HG03139 (cell line): ENCODE results near the gene MYF5.

Experiments used
- ATAC-seq: cut with Tn5 transposase; IDR thresholded peaks from one replicate; pipeline ENCODE4 v1.9.1; 2021; ENCODE audit not compliant: unreplicated experiment

Gene MYF5

DNA sequence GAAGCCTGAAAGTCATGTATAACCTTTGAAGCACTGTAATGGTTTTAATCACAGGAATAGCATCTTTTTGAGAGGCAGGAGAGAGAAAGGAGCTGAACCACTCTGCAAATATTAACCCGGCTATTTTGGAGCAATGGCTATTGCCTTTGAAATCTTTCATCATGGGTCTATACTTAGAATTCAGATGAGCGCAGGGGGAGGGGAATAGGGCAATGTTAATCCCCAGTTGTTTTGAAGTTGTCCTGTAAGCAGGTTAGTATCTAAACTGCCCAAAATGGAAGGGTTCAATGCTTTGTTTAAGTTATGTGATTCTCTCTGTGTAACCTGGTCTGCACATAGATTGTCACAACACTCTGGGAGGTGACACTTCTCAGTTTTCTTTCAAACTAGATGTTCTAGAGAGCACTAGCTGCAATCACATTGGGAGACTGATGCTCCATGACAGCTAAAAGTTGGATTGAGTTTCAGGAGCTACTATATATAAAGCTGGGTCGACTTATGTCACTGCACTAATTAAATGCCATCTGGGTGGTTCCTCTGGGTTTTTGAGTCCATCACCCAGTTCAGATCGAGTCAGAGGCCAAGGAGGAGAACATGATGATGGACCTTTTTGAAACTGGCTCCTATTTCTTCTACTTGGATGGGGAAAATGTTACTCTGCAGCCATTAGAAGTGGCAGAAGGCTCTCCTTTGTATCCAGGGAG is 9.4 kb upstream of the MYF5 start, which contains the start of gene MYF6:
Gene MYF6, plus strand, starts transcription at position 509 of the 704 bp plus-strand sequence. Its CDS starts 86 bp downstream, at position 595.
- ATAC-seq, result no peak

GRCh38 chr12:80707830-80708258 is 8.9 kb upstream of the MYF5 start:
- ATAC-seq, result no peak

DNA sequence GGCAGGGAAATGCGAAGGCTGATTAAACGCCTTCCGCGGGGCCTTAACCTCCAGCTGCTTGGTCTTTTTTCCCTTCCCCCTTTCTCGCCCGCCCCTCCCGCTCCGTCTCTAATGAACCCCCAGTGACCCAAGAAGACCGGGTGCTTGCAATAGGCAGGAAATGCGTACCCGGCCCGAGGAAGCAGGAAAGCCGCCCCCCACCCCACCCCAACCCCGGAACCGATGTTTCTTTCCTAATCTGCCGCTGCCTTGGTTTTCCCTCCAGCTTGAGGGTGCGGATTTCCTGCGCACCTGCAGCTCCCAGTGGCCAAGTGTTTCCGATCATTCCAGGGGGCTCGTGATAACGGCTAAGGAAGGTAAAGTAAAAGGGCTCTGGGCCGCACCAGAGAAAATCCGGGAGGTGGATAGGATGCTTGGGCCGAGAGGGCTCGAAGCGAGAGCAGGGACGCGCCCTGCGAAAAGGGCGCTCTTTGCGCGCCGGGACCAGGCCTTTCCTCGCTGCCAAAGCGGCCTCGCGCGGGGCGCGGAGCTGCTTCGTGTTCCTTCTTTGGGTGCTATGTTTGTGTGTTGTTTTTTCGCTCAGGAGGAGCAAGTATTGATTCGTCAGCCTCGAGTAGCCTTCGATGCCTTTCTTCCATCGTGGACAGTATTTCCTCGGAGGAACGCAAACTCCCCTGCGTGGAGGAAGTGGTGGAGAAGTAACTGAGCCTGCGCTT is 8.3 kb upstream of the MYF5 start:
- ATAC-seq, result no peak

GRCh38 chr12:80708975-80709328 is 7.8 kb upstream of the MYF5 start:
- ATAC-seq, result no peak

GRCh38 chr12:80709811-80710726 is 6.6 kb upstream of the MYF5 start:
- peak; percentile 60 for ATAC-seq

GRCh38 chr12:80710727-80711449 is 5.8 kb upstream of the MYF5 start:
- ATAC-seq, result peak; percentile 8

GRCh38 chr12:80711866-80712265 is 4.8 kb upstream of the MYF5 start:
- ATAC-seq, result no peak

- no peak for ATAC-seq
Measured at GRCh38 chr12:80712866-80713265, 3.8 kb upstream of the MYF5 start.

DNA sequence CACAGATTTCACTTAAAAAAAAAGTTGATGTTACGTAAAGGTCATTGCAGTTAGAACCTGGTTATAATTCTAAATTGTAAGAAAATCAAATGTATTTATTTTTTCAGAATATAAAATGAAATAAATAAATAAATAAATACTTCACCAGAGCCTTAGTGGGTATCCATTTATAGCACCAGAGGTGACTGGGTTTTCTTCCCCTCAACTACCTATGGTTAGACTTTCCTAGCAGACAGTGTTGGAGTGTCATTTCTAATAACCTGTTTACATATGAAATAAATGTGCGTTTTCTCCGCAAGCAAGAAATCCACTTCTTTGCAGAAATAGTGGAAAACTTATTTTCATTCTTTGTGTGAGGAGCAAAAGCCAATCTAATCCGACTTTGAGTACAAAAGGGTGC is 3.3 kb upstream of the MYF5 start:
- no peak for ATAC-seq

- no peak for ATAC-seq
Measured at GRCh38 chr12:80714055-80714454, 2.7 kb upstream of the MYF5 start.

GRCh38 chr12:80714846-80715245 is 1.9 kb upstream of the MYF5 start:
- no peak for ATAC-seq

DNA sequence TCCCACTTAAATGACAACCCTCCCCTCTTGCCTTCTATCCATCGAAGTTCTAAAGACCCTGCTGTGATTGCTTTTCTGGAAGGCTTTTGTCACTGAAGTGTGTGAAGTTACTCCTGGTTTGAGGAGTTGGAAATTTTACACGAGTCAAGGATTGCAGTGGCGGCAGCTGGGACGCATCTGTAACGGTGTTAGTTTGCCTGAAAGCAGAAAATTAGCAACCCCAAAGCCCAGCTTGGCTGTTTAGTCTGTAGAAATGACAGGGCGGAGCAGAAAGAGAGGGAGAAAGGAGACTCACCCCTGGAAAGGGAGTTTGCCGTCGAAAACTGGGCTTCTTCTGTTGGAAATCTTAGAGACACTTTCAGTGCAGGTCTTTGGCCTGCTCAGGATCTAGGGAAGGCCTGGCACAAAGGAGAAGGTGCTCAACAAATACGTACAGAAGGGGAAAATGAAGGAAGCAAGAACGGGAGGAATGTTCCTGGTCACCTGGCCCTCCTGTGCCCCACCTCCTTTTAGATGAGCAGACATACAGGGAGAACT is 931 bp upstream of the MYF5 start:
- ATAC-seq, result no peak

DNA sequence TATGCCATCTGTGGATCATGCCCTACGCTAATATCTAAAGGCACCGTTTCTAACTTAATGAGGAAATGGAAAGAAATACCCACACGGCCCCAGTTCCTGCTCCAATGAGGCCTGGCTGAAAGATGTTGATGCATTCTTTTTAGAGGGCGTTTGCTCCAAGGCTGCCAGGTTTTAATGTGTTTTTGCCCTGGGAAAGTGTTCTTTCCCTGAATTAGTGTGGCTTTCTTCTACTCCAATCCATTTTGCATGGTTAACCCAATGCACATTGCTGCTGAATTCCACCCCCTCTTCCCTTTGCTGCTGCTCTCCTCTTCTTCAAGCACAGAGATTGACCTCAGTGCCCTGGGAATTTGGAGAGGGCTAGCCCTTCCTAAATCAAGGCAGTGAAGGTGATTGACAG is 1.1 kb downstream of the MYF5 start:
- ATAC-seq, result no peak

DNA sequence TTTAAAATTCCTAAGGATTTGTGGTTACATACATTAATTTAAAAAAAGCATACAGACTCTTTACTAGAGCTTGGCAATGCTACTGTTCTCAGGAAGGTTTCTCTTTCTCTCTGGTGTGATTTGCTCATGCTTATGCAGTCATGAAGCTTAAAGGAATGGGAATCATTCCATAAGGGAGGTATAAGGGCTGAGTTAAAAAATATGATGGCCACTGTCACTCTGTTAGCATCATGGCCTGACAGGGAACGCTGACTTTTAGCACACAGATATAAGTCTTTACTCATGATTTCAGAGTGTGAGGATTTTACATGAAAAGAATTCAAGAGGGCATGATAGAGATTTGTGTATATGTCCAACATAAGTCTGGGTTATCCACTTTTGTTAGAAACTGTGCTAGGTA is 3.8 kb downstream of the MYF5 start:
- no peak for ATAC-seq

DNA sequence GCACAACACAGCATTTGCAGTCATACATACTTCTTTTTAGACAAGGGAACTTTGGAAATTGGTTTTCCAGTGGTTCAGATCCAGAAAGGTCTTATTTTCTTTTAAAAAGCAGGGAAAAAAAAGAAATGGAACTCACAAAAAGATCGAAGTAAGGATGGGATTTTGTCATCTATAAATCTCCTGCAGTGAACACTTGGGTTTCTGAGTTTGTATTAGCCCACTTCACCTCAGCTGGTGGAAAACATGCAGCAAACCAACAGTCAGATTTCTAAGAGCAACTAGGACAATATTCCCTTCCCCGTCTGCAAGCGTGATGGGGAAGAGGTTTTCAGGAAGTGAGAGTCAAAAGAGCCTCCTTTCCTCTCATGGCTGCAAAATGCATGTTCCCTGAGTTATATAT is 4.6 kb downstream of the MYF5 start:
- ATAC-seq, result no peak

DNA sequence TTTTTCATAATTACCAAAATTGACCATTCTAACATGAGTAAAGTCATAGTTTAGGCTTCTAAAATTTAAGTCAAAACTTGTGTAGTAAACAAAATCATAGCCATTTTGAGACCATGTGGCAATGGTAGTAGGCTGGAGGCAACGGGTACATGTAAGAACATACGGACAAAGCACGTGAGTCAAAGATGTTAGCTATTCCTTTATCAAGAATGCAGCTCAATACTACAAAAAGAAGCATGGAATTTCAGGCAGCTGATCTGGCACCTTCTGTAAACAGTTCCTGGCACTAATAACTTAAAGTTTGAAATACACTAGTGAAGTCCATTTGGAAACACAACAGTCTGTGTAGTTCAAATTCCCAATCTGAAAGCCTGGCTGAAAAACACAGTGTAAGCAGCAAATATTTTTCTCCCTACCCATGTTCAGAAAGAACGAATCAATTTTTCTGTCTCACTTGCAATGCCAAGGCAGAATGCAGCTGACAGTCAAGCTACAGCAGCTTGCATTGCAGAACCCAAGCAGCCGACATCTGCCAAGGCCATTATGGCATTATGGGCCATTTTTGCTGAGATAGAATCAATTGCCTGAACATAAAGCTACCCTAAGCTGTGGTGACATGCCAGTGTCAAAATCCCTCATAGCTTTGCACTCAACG is 29.3 kb downstream of the MYF5 start:
- no peak for ATAC-seq

GRCh38 chr12:80747800-80748199 is 31.1 kb downstream of the MYF5 start:
- no peak for ATAC-seq

DNA sequence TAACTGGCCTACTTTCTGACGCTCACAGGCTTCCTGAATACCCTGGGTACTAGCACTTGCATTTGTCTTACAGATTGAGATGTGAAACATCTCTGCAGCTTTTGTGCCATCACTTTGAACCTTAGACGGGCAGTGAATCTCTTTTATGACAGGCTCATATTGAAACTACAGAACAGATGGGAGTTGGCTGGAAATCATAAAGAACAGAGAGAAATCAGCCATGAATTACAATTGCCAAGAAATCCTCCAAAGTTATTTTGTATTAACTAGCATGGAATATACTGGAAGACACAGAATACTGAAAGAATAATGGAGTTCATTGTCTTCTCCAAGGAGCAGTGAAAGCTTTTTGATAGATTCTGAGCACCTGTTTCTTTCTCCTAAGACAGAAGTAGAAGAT is 32.7 kb downstream of the MYF5 start:
- ATAC-seq, result no peak

DNA sequence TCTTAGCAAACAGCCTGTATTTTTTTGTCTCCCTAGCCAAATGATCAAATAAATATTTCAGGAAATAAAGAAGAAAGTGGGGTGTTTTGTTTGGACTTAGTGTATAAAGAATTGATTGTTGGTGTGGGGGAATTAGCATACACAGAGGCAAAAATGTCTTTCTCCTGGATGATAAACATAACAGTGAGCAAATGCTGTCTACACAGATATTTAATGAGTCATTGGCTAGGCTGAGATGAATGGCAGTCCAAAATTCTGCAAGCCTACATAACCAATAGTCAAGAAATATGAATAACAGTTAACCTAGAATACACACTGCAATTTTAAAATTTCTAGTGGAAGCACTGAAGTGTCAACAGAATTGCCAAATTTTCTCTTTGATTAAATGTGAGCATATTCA is 35.8 kb downstream of the MYF5 start:
- ATAC-seq, result no peak

GRCh38 chr12:80754274-80754673 is 37.6 kb downstream of the MYF5 start:
- ATAC-seq, result no peak
